AG09309 (cell line): ENCODE data around the gene LGSN.

Source experiments
- DNase-seq: peaks from one replicate; pipeline ENCODE4 v3.0.0-alpha.2; 2010; ENCODE audit warnings: low read depth
- H3K4me3 ChIP-seq: 2 replicates; pipeline ENCODE4 v1.5.1; 2011; ENCODE audit warnings: mild to moderate bottlenecking, low read depth, low read length, moderate library complexity; ENCODE audit not compliant: control insufficient read depth
- CTCF ChIP-seq: IDR thresholded peaks from 2 replicates; pipeline ENCODE4 v1.5.1; 2011; ENCODE audit warnings: mild to moderate bottlenecking, low read depth, low read length, inconsistent platforms; ENCODE audit not compliant: insufficient read depth, control insufficient read depth; ENCODE audit errors: missing control alignments

LGSN gene

DNA sequence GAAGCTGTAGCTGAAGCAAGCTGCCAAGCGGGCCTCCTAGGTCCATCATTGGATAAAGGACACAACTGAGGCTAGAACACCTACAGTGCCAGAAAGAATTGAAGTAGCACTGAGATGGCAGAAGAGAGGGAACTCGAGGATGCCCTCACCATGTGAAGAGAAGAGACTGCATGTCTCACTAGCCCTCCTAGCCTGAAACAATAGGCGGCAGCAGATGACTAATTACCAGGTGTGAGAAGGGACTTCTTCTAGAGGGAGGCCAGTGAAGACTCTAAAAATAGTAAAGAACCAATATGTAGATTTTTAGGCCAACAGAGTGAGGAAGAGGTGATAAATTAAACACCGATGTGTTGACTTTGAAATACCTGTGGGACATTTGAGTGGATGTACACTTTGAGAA lies 50.3 kb downstream of the LGSN start:
- H3K4me3 ChIP-seq = no peak overlapping the region
- no peak for DNase-seq
- no peak for TF ChIP-seq CTCF

- no peak for TF ChIP-seq CTCF
- DNase-seq = no peak
- H3K4me3 ChIP-seq = no peak overlapping the region
Observed at GRCh38 chr6:63268574-63268973, 51.2 kb downstream of the LGSN start.

DNA sequence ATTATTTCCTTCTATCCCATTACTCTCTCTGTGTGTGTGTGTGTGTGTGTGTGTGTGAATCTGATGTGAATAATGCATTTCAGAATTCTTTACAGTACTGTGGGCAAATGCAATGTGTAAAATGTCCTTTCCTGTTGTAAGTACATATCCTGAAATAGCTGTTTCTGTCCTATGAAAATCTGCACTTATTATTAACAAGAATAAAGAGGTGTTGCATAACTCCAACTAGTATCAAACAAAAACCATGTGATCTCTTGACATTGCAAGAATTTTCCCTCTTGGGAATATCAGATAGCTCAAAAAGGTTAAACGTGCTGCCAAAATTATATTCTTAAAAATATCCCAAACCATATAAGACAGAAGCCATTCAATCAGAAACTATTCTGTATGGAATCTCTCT lies 52.0 kb downstream of the LGSN start:
- no peak overlapping the region for H3K4me3 ChIP-seq
- TF ChIP-seq CTCF = no peak
- DNase-seq = no peak

GRCh38 chr6:63267046-63267445 lies 52.7 kb downstream of the LGSN start:
- no peak for DNase-seq
- no peak overlapping the region for H3K4me3 ChIP-seq
- no peak for TF ChIP-seq CTCF

DNA sequence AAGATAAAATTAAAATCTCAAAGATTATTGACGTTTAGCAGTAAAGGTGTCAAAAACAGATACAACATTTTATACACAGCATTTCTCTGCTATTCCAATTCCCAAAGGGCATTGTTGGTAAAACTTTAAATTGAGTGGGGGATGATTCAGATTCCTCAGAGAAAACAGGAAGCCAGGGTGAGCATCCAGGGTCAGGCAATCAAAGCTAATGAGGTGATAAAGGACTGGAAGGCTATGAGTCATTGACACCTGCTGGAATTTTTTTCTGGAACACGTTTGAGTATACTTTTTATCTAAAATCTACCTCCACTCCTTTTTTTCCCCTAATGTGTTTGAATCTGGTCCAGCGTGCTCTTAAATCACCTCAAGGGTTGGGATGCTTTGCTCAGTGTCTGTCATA lies 56.3 kb downstream of the LGSN start:
- no peak for DNase-seq

GRCh38 chr6:63261820-63262219 lies 58.0 kb downstream of the LGSN start:
- no peak for TF ChIP-seq CTCF
- DNase-seq = no peak
- H3K4me3 ChIP-seq = no peak overlapping the region

More for the DNA sequence above, 56.3 kb downstream of the LGSN start:
- no peak for TF ChIP-seq CTCF
- H3K4me3 ChIP-seq = no peak overlapping the region

DNA sequence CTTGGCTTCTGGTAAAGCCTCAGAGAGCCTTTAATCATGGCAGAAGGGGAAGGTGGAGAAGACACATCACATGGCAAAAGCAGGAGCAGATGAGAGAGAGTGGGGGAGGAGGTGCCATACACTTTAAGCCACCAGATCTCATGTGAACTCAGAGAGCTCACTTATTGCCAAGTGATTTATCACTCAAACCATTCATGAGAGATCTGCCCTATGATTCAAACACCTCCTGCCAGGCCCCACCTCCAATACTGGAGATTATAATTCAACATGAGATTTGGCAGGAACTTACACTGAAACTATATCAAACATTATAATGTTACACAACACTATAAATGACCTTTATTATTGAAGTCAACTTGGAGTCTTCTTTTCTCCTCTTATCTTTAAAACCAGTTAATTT lies 60.6 kb downstream of the LGSN start:
- no peak for TF ChIP-seq CTCF
- H3K4me3 ChIP-seq = no peak overlapping the region
- no peak for DNase-seq
